ENCODE results near the gene AHRR. TPM values are rescaled to one million over a fixed set of nuclear protein-coding genes. Genes with fewer than 3 reads are reported as not detected.

AHRR gene
- total and polyA plus RNA-seq, 3 donors from 2014 or later, result 36.9 to 68.5 (median 43.4) TPM

- intact Hi-C loops (cut with DNase I; ENCODE audit: low total_unique reads), result no loop called here
- Histone ChIP-seq H3K27me3 (no peaks in the 10 kb centered on the region), H3K4me3 (peak overlapping the region in 1 of 2 donors; percentile 51), H3K9me3 (no peaks in the 10 kb centered on the region), H3K36me3 (ENCODE audit: low read depth, missing control alignments) (no peaks in the 10 kb centered on the region), H3K4me1 (no peaks in the 10 kb centered on the region), H3K27ac (no peak overlapping the region)
- DNase-seq, result no peak
- TF ChIP-seq CTCF (IDR thresholded peaks at IDR 0.05) (no peak), POLR2A (IDR thresholded peaks at IDR 0.05) (no peak)
- 74 to 77% methylated on average over 32 of the region's 32 CpGs for WGBS, 2 donors
These were observed 101.1 kb downstream of the AHRR start for GRCh38 chr5:422323-423232.

- H3K27me3 ChIP-seq, result no peaks in the 10 kb centered on the region
- no peak for DNase-seq
- H3K4me1 ChIP-seq, result no peaks in the 10 kb centered on the region
- TF ChIP-seq POLR2A (IDR thresholded peaks at IDR 0.05), result no peak
- TF ChIP-seq CTCF (IDR thresholded peaks at IDR 0.05), result no peak
- WGBS, 2 donors, result 82 to 90% methylated on average over 9 of the region's 9 CpGs
- no peak overlapping the region for H3K27ac ChIP-seq
- H3K36me3 ChIP-seq (ENCODE audit: low read depth, missing control alignments), result no peaks in the 10 kb centered on the region
- H3K9me3 ChIP-seq, result no peaks in the 10 kb centered on the region
- H3K4me3 ChIP-seq, result no peak overlapping the region
- intact Hi-C loops (cut with DNase I; ENCODE audit: low total_unique reads), result no loop called here
These were observed 101.7 kb downstream of the AHRR start for GRCh38 chr5:423233-423565.

GRCh38 chr5:423626-424261 lies 102.2 kb downstream of the AHRR start:
- Histone ChIP-seq H3K27me3 (no peaks in the 10 kb centered on the region), H3K4me3 (no peak overlapping the region), H3K27ac (no peak overlapping the region), H3K9me3 (no peaks in the 10 kb centered on the region), H3K36me3 (ENCODE audit: low read depth, missing control alignments) (no peaks in the 10 kb centered on the region), H3K4me1 (no peaks in the 10 kb centered on the region)
- WGBS, 2 donors, result 82 to 92% methylated on average over 24 of the region's 24 CpGs
- no peak for DNase-seq
- TF ChIP-seq POLR2A (IDR thresholded peaks at IDR 0.05) (no peak), CTCF (IDR thresholded peaks at IDR 0.05) (no peak)
- intact Hi-C loops (cut with DNase I; ENCODE audit: low total_unique reads), result no loop called here

GRCh38 chr5:424301-425110 lies 103.0 kb downstream of the AHRR start:
- Histone ChIP-seq H3K9me3 (no peaks in the 10 kb centered on the region), H3K27me3 (no peaks in the 10 kb centered on the region), H3K36me3 (ENCODE audit: low read depth, missing control alignments) (no peaks in the 10 kb centered on the region), H3K27ac (no peak overlapping the region), H3K4me1 (no peaks in the 10 kb centered on the region), H3K4me3 (no peak overlapping the region)
- no peak for DNase-seq
- intact Hi-C loops (cut with DNase I; ENCODE audit: low total_unique reads), result no loop called here
- TF ChIP-seq CTCF (IDR thresholded peaks at IDR 0.05) (no peak), POLR2A (IDR thresholded peaks at IDR 0.05) (no peak)
- 70 to 79% methylated on average over 11 of the region's 11 CpGs for WGBS, 2 donors
